Measurements from ENCODE around the gene SOD1.

Gene SOD1

GRCh38 chr21:31682620-31683019 is 23.1 kb downstream of the SOD1 start:
- no peak for DNase-seq (ENCODE audit: low read depth)
- H3K4me3 ChIP-seq (ENCODE audit: low read depth, low read length): no peak overlapping the region
- no peak for TF ChIP-seq CTCF (IDR thresholded peaks at IDR 0.05; ENCODE audit: control insufficient read depth, extremely low read depth, insufficient read depth)

GRCh38 chr21:31683029-31683428 is 23.5 kb downstream of the SOD1 start:
- no peak overlapping the region for H3K4me3 ChIP-seq (ENCODE audit: low read depth, low read length)
- TF ChIP-seq CTCF (IDR thresholded peaks at IDR 0.05; ENCODE audit: control insufficient read depth, extremely low read depth, insufficient read depth): no peak
- no peak for DNase-seq (ENCODE audit: low read depth)

DNA sequence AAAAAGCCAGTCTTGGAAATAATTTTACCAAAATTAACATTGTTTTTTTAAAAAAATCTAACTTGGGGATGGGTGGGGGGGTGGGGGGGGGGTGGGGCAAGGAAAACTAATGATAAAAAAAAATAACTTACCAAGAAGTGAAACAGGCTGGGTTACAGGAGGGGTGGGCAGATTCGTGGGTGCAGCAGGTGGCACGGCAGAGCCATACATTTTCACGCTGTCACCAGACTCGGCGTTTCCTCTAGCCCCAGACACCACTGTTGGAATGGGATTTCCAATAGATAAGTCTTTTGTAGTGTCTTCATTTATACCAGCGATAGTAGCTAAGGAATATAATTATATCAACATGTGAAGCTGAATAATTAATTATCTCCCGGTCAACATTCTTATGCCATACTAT is 25.4 kb downstream of the SOD1 start:
- no peak for DNase-seq (ENCODE audit: low read depth)
- TF ChIP-seq CTCF (IDR thresholded peaks at IDR 0.05; ENCODE audit: control insufficient read depth, extremely low read depth, insufficient read depth): no peak
- H3K4me3 ChIP-seq (ENCODE audit: low read depth, low read length): no peak overlapping the region

GRCh38 chr21:31686272-31686915 is 26.9 kb downstream of the SOD1 start:
- no peak overlapping the region for H3K4me3 ChIP-seq (ENCODE audit: low read depth, low read length)
- DNase-seq (ENCODE audit: low read depth): no peak
- no peak for TF ChIP-seq CTCF (IDR thresholded peaks at IDR 0.05; ENCODE audit: control insufficient read depth, extremely low read depth, insufficient read depth)

DNA sequence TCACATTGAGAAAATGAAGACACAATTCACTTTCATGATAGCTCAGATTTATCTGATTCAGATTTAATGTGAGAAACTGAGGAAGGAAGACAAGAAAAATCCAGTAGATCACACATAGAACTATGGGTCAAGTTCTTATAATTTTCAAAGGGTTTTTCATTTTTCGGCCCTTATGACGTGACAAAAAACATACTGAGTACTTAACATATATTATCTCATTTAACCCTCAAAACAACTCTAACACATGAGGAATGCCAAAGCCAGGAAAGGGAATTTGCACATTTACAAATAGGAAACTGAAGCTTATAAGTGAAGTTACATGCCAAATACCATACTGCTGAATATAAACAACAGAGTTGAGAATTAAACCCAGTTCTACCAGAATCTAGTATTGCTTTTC is 27.6 kb downstream of the SOD1 start:
- DNase-seq (ENCODE audit: low read depth): no peak
- TF ChIP-seq CTCF (IDR thresholded peaks at IDR 0.05; ENCODE audit: control insufficient read depth, extremely low read depth, insufficient read depth): no peak
- H3K4me3 ChIP-seq (ENCODE audit: low read depth, low read length): no peak overlapping the region

DNA sequence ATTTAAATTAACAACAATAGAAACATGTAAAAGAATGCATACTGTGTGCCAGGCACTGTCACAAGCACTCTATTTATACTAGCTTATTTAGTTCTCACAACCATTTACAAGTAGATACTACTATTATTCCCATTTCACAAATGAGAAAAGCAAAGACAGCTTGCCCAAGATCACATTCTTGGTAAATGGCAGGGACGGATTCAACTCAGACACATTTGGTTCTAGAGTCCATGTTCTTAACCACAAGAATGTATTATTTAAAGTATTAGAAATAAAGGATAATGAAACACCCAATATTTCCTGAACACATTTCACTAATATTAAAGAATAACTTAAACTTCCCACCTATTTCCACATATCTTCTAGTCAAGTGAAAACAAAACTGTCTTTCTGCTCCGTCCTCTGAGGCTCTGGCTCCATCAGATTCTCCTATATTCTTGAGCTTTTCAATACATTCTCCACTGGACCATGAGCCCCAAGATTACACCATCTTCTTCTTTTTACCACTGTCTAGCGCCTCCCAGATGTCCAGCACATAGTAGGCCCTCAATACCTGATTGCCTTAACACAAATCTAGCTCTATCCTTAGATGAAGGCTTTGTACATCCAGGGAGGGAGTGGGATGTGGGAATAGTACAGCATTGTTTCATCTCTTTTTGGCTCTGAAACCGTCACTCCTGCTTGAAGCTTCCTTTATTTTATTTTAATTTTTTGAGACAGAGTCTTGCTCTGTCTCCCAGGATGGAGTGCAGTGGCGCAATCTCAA is 29.3 kb downstream of the SOD1 start:
- H3K4me3 ChIP-seq (ENCODE audit: low read depth, low read length): no peak overlapping the region
- no peak for DNase-seq (ENCODE audit: low read depth)
- no peak for TF ChIP-seq CTCF (IDR thresholded peaks at IDR 0.05; ENCODE audit: control insufficient read depth, extremely low read depth, insufficient read depth)

Data from LNCaP clone FGC (cell line).